ENCODE results near the gene SPCS1. TPM values are rescaled to one million over a fixed set of nuclear protein-coding genes. Genes with fewer than 3 reads are reported as not detected.

Gene SPCS1
- total and polyA plus RNA-seq, 10 donors: 56.5 to 154 (median 107) TPM

GRCh38 chr3:52683611-52684010 lies 22.3 kb upstream of the SPCS1 start:
- WGBS, 5 donors: 71 to 91% (median 87%) methylated on average over 6 of the region's 6 CpGs
- H3K4me1 ChIP-seq: peaks cover 30 to 94% (median 76%) of the 10 kb centered on the region in 6 donors

GRCh38 chr3:52684184-52684583 lies 21.7 kb upstream of the SPCS1 start:
- Histone ChIP-seq H3K27me3 (replicated peaks in 1 of 7) (no peaks in the 10 kb centered on the region), H3K4me1 (peaks cover 30 to 88% (median 74%) of the 10 kb centered on the region in 6 donors), H3K9me3 (no peaks in the 10 kb centered on the region), H3K36me3 (peaks cover 3 to 58% (median 23%) of the 10 kb centered on the region in 6 donors), H3K4me3 (peak overlapping the region in 2 of 8 donors; percentile 78 to 82), H3K27ac (peak overlapping the region in 6 of 8 donors; percentile 13 to 99 (median 98))
- WGBS, 5 donors: 58 to 81% (median 72%) methylated on average over 5 of the region's 5 CpGs
- no peak for TF ChIP-seq POLR2AphosphoS5 (IDR thresholded peaks at IDR 0.05)
- TF ChIP-seq CTCF (IDR thresholded peaks at IDR 0.05 in 8 of 11, conservative IDR thresholded peaks at IDR 0.05 in 3 of 11): no peak
- TF ChIP-seq POLR2A (IDR thresholded peaks at IDR 0.05): no peak
- intact Hi-C loops (cut with DNase I; ENCODE audit: low total_unique reads): no loop called here
- no peak for DNase-seq

More at GRCh38 chr3:52683611-52684010, 22.3 kb upstream of the SPCS1 start:
- TF ChIP-seq CTCF (IDR thresholded peaks at IDR 0.05 in 8 of 11, conservative IDR thresholded peaks at IDR 0.05 in 3 of 11) (no peak), POLR2AphosphoS5 (IDR thresholded peaks at IDR 0.05) (no peak), POLR2A (IDR thresholded peaks at IDR 0.05) (no peak)
- Histone ChIP-seq H3K4me3 (no peak overlapping the region), H3K27me3 (replicated peaks in 1 of 7) (no peaks in the 10 kb centered on the region), H3K9me3 (no peaks in the 10 kb centered on the region), H3K36me3 (peaks cover under 1 to 58% (median 21%) of the 10 kb centered on the region in 6 donors), H3K27ac (peak overlapping the region in 6 of 8 donors; percentile 13 to 99 (median 52))
- intact Hi-C loops (cut with DNase I; ENCODE audit: low total_unique reads): no loop called here
- DNase-seq: no peak

DNA sequence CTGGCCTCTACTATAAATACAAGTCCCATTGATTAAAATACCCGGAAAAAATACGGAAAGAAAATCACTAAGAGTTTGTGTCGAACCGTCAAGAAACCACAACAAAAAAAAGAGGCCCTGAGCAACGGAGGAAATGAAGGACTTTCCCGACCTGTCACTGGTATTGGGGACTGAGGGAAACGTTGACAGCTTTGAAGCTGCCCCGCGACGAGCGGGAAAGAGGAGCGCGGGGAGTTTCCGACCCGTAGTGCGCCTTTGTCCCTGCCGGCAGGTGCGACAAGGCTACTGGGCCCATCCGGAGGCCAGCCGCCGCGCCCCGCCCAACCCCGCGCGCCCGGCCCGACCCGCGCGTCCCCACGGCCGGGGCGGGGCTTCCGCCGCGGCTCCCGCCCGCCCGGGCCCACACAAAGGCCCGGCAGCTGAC lies 20.6 kb upstream of the SPCS1 start:
- intact Hi-C loops (cut with DNase I; ENCODE audit: low total_unique reads): no loop called here
- Histone ChIP-seq H3K4me3 (peak overlapping the region; percentile 71 to 91 (median 80)), H3K27me3 (replicated peaks in 1 of 7) (no peaks in the 10 kb centered on the region), H3K27ac (peak overlapping the region; percentile 90 to 99 (median 98)), H3K9me3 (no peaks in the 10 kb centered on the region), H3K4me1 (peaks cover 30 to 86% (median 68%) of the 10 kb centered on the region in 6 donors), H3K36me3 (peaks cover 6 to 58% (median 32%) of the 10 kb centered on the region in 6 donors)
- peak; percentile 95 for DNase-seq
- TF ChIP-seq POLR2A (IDR thresholded peaks at IDR 0.05): peak in 2 of 3 donors; percentile 2 to 10
- no peak for TF ChIP-seq POLR2AphosphoS5 (IDR thresholded peaks at IDR 0.05)
- no peak for TF ChIP-seq CTCF (IDR thresholded peaks at IDR 0.05 in 8 of 11, conservative IDR thresholded peaks at IDR 0.05 in 3 of 11)
- WGBS, 5 donors: 0 to 1% (median 1%) methylated on average over 18 to 41 of the region's 41 CpGs

- peaks cover 6 to 58% (median 39%) of the 10 kb centered on the region in 6 donors for H3K36me3 ChIP-seq
- peaks cover 30 to 79% (median 62%) of the 10 kb centered on the region in 6 donors for H3K4me1 ChIP-seq
- no peaks in the 10 kb centered on the region for H3K27me3 ChIP-seq (replicated peaks in 1 of 7)
- peak within 1 kb of the TSS; percentile 71 to 91 (median 80) for H3K4me3 ChIP-seq
- peak; percentile 98 for DNase-seq
- TF ChIP-seq POLR2AphosphoS5 (IDR thresholded peaks at IDR 0.05) (peak; percentile 97 to 98 (median 98)), CTCF (IDR thresholded peaks at IDR 0.05 in 8 of 11, conservative IDR thresholded peaks at IDR 0.05 in 3 of 11) (peak in 4 of 11 experiments; percentile 6 to 28 (median 18)), POLR2A (IDR thresholded peaks at IDR 0.05) (peak; percentile 4 to 71 (median 34))
- intact Hi-C loops (cut with DNase I; ENCODE audit: low total_unique reads): no loop called here
- no peaks in the 10 kb centered on the region for H3K9me3 ChIP-seq
- peak within 1 kb of the TSS; percentile 90 to 99 (median 98) for H3K27ac ChIP-seq
- WGBS, 5 donors: 0 to 1% (median 1%) methylated on average over 61 to 82 of the region's 82 CpGs
These were observed 19.9 kb upstream of the SPCS1 start, which contains the start of the genes GNL3 and PBRM1 for GRCh38 chr3:52685709-52686691. Gene GNL3 (plus strand): TSS chr3:52686032. CDS start chr3:52686093, 61 bp downstream. Gene PBRM1 (minus strand): TSS chr3:52685913.

Measured in spleen (tissue), 11 donors.